Urothelium cell line (cell line): ENCODE results near the gene MAN1C1.

Experiments
- DNase-seq: peaks from one replicate; pipeline ENCODE4 v3.0.0; 2011; ENCODE audit warnings: low spot score, mixed read lengths
- FAIRE-seq: peaks from 2 replicates; lab custom pipeline; 2011; peaks lifted over from hg19 to GRCh38; lab: Jason Lieb, UNC

Gene MAN1C1

GRCh38 chr1:25611843-25612242, 4.7 kb upstream of the MAN1C1 start:
- DNase-seq = no peak
- FAIRE-seq = no peak

GRCh38 chr1:25612421-25612820, 4.2 kb upstream of the MAN1C1 start:
- DNase-seq = no peak
- no peak for FAIRE-seq

GRCh38 chr1:25613091-25613490, 3.5 kb upstream of the MAN1C1 start:
- no peak for FAIRE-seq
- no peak for DNase-seq

- no peak for FAIRE-seq
- DNase-seq = no peak
Observed at GRCh38 chr1:25614501-25615171, 2.0 kb upstream of the MAN1C1 start.

GRCh38 chr1:25615172-25615541, 1.4 kb upstream of the MAN1C1 start:
- DNase-seq (no peak), FAIRE-seq (no peak)

- DNase-seq = no peak
- FAIRE-seq = peak; percentile 52
Observed at GRCh38 chr1:25615563-25616094, 962 bp upstream of the MAN1C1 start.

- FAIRE-seq (no peak), DNase-seq (peak; percentile 27)
Observed at GRCh38 chr1:25616987-25617624, 515 bp downstream of the MAN1C1 start.

GRCh38 chr1:25617625-25618432, 1.2 kb downstream of the MAN1C1 start:
- FAIRE-seq = no peak
- DNase-seq = no peak

- DNase-seq (no peak), FAIRE-seq (no peak)
Observed at GRCh38 chr1:25618433-25618808, 1.8 kb downstream of the MAN1C1 start.

GRCh38 chr1:25619101-25619890, 2.7 kb downstream of the MAN1C1 start:
- FAIRE-seq (peak; percentile 83), DNase-seq (peak; percentile 53)

- FAIRE-seq = no peak
- DNase-seq = no peak
Observed at GRCh38 chr1:25620211-25620610, 3.6 kb downstream of the MAN1C1 start.

- DNase-seq (no peak), FAIRE-seq (no peak)
Observed at GRCh38 chr1:25620701-25621350, 4.2 kb downstream of the MAN1C1 start.

- DNase-seq (no peak), FAIRE-seq (no peak)
Observed at GRCh38 chr1:25621876-25622275, 5.3 kb downstream of the MAN1C1 start.

- FAIRE-seq = no peak
- no peak for DNase-seq
Observed at GRCh38 chr1:25622531-25622930, 5.9 kb downstream of the MAN1C1 start.

GRCh38 chr1:25623007-25623406, 6.4 kb downstream of the MAN1C1 start:
- DNase-seq = no peak
- peak; percentile 35 for FAIRE-seq

GRCh38 chr1:25623731-25624130, 7.1 kb downstream of the MAN1C1 start:
- FAIRE-seq (no peak), DNase-seq (no peak)

- no peak for FAIRE-seq
- no peak for DNase-seq
Observed at GRCh38 chr1:25624156-25624555, 7.6 kb downstream of the MAN1C1 start.

GRCh38 chr1:25624604-25625003, 8.0 kb downstream of the MAN1C1 start:
- FAIRE-seq = no peak

GRCh38 chr1:25626018-25626417, 9.4 kb downstream of the MAN1C1 start:
- DNase-seq (no peak), FAIRE-seq (no peak)

More at GRCh38 chr1:25624604-25625003, 8.0 kb downstream of the MAN1C1 start:
- no peak for DNase-seq

GRCh38 chr1:25628741-25629421, 12.3 kb downstream of the MAN1C1 start:
- FAIRE-seq (no peak), DNase-seq (no peak)
